GM18519 (cell line): ENCODE measurements around the gene CAMSAP1.

Source experiments
- ATAC-seq: cut with Tn5 transposase; IDR thresholded peaks from one replicate; pipeline ENCODE4 v1.9.1; 2021; ENCODE audit warnings: mild to moderate bottlenecking, moderate library complexity; ENCODE audit not compliant: unreplicated experiment, low FRiP score

The CAMSAP1 gene

GRCh38 chr9:135817951-135818717 is 89.2 kb downstream of the CAMSAP1 start:
- ATAC-seq = no peak

DNA sequence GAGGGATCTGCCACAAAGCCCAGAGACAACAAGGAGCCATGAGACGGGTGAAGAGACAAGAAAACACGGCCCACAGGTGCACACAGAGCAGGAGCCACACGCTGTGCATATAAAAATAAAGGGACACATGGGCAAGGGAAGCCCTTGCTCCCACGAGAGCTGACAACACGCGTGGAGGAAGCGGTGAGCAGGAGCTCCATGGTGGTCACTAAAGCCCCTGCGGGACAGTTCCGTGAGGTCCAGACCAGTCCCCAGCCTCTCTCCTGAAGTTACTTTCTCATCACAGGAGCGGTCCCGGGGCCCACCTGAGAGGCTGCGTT is 90.7 kb downstream of the CAMSAP1 start:
- ATAC-seq = no peak

- ATAC-seq = no peak
Measured at GRCh38 chr9:135815830-135816650, 91.3 kb downstream of the CAMSAP1 start.

DNA sequence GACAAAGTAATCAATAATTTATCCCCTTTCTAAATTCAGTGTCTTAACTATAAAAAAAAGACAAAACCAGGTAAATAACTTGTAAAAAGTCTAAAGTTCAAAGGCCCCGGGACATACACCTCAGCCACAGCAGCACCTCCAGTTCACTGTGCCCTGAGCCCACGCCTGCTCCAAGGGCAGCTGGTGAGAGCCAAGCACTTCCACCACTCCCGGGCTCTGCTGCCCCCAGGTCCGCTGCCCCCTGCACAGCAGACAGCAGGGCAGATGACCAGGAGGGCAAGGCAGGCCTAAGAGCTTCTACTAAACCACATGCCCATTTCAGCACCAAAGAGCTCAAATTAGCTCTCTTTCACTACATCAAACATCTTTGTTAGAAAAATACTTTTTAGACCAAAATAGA is 91.9 kb downstream of the CAMSAP1 start:
- ATAC-seq = no peak

DNA sequence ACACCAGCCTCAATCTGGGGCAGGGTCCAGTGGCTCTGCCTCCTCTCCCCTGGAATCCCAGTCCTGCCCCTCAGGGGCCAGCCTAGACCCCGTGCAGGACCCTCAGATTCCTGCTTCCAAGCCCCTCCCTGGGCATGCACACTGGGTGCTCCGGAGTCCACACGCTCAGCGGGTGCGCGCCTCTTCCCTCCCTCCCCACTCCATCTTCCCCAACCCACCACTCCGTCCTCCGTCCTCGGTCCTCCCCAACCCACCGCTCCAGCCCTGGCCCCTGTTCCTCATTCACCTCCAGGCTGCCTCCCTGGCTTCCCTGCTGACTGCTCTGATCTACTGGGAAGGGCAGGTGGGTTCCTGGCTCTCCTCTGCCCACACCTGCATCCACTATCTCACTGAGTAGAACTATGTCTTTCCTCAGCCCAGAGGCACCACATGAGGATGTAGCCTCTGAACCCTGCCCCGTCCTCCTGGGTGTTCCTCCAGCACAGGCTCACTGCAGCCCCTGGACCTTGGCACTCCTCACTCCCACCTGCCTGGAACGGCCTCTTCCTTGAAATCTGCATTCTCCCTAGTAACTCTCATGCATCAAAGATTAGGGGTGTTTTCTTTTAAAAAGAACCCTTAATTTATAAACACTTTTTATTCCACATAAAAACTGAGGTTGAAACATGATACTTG is 92.8 kb downstream of the CAMSAP1 start:
- no peak for ATAC-seq

DNA sequence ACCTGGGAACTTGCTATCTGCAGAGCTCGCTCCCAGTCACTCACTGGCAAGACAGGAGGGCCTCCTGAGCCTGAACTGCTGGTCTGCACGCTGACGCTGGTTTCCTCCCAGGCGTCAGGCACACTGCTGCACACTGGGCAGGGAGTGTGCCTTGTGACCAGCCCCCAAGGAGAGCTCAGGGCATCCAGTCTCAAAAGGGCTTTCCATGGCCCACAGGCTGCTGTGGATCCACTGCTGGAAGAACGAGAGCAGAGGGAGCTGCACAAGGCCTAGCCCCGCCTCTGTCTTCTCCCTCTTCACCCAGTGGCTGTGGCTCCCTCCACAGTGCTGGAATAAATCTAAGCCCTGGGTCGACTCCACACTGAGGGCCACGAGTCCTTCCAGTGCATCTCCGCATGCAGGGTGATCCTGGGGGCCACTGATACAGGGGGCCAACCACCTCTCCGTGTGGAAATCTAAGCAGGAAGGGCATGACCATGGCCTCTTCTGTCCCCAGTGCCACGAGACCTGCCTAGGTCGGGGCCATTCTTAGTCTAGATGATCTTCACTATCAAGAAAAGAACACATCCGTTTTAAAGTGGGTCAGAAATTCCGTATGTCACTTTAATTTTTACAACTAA is 93.6 kb downstream of the CAMSAP1 start:
- no peak for ATAC-seq

- no peak for ATAC-seq
Measured at GRCh38 chr9:135812961-135813360, 94.4 kb downstream of the CAMSAP1 start.

DNA sequence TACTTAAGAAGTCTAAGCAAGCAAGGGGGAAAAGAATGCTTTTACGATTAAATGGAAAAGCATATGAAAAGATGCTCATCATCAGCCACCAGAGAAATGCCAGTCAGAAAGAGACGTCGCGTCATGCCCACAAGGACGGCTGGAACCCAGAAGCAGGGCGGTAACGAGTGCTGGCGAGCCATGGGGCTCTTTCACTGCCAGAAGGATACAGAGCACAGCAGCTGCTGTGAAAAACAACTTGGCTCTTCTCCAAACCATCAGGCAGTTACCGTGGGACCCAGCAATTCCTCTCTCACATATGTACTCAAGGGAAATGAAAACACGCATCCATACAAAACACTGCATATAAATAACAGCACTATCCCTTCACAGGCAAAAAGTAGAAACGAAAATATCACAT is 95.5 kb downstream of the CAMSAP1 start:
- no peak for ATAC-seq

DNA sequence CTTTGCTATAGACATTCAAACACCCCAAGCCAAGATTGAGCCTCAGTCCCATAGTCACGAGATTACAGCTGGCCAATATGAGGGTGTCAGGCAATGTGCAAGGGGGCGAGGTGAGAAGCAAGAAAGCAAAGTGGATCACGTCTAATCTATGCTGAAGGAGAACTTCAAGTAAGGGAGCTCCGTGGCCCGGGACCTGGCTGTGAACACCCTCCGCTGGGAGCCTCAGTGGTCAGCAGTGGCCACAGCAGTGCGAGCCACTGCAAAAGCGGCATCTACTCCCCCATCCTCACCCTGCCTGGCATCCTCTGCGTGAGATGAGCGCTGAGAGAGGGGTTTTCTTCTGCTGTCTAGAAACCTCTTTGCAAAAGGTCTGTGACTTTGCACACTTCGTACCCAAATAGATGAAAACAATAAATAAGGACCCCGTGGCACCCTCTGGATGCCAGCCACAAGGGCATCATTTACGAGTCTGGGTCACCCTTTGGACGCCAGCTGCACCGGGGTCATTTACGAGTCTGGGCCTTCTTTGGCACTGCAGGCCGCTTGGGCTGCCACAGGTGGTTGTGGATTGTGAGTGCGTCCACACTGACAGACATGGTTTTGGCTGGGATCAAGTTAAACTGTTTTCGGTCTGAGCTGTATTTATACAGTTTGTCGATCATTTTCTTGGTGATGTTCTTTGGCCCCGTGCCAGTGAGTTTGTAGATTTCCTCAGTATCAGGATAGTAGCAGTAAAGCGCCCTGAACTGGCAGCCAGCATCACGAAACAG is 96.4 kb downstream of the CAMSAP1 start:
- no peak for ATAC-seq

DNA sequence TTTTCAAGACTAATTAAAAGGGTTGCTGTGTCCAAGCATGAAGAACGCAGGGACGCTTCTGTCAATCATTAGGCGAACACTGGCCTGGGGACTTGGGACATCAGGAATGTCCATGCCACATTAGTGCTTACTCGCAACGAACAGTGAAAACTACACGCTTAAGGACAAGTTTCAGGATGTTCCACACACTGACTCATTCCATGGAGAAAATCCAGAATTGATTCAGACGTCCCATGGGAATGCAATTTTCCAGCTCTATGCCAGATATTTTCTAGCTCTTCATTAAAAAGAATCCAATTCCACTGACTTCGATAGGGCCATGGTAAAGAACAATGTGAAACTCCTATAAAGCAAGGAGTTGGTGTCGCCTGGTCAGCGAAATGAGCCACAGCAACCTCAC is 98.2 kb downstream of the CAMSAP1 start:
- no peak for ATAC-seq

DNA sequence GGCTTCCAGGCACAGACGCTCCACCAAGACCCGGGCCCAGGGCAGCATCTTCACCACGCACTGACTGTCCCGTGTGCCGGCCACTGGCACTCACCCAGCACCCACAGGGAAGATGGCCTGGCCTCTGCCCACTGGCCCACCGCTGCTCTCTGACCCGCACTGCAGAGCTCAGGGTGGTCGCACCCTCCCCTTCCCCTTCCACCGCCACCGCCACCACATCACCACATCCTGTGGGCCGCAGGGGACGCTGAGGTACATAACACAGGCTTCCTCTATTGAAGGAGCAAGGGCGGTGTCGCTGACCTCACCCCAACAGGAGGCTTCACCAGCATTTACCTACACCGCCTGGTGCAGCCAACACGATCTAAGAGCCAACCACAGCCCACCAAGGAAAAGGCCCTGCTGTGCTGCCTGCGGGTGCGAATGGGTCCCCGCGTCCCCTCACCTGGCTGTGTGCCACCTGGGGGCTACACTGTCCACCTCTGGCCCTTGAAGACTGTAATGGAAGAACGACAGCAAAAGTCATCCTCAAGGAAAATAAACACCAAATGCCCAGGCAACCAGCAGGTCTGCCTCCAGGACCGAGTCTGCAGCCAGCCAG is 101.8 kb downstream of the CAMSAP1 start:
- ATAC-seq = no peak

DNA sequence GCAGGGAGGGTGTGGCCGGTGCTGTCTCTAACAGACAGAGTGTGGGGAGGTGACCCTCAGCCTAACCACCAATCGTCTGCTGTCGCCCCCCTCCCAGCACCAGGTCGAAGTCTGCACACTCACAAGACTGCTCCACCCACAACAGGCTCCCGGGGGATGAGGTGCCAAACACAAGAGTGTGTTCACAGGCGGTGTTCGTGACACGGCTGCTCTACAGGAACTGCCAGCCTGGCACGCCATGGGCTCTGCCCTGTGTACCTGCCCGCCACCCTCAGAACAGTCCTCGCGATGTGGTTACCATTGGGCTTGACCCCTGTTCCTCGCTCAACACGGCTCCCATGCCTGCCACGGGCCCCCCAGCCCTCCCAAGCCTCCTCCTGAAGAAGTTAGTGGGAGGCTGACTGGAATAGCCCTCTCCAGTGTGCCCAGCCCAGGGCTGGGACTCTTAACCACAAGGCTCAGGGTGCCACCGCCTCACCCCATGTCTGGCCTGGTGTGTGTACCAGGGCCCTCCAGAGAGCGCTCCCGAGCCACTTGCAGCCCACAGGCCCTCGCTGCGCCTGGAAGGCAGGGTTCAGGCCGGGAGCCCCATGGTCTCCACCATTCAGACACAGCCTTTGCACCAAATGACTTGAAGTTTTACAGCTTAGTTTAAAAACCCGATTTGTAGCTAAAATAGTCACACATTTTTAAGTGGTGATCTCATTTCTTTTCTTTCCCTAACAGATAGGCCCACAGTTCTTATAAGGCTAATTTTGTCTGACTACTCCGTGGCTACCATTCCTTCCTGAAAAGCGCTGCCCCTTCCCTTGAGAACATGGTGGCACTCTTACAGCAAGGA is 102.5 kb downstream of the CAMSAP1 start:
- no peak for ATAC-seq

DNA sequence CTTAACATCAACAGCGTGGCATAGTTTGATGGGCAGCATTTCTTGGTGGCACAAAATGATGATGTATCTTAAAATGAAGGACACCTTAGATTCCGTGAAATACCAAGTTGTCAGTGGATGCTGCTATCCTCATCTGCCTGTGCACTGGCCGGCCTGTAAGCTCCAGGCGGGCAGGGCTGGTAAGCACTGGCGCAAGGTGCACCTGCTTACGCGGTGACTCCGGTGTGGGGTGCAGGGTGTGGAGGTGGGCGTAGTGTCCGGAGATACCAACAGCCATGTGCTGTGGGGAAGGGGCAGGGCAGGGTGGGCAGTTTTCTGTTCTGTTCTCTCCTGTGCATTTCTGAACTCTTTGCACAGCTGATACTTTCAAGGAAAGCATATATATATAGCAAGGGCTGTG is 103.9 kb downstream of the CAMSAP1 start:
- ATAC-seq = no peak

DNA sequence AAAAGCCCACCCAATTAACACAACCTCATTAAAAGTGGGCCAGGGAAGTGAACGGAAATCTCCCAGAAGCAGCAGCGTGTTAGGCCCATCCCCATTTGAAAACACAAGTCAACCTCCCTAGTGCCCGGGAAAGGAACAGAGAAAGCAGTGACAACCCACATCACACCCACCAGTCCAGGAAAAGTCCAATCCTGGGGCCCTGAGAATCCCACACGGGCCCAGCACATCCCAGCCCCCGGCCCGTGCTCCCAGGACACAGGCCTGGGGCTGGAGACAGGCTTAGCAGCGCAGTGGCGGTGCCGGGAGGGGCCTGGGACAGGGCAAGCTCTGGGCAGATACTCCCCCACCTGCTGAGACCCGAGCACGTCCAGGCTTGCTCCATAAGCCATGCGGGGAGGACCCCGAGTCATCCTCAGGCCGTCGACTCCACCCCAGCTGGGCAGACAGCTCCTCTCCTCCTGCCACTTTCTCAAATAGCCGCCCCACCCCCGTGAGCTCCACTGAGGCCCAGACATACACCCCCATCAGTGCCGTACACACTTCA is 104.4 kb downstream of the CAMSAP1 start:
- no peak for ATAC-seq

DNA sequence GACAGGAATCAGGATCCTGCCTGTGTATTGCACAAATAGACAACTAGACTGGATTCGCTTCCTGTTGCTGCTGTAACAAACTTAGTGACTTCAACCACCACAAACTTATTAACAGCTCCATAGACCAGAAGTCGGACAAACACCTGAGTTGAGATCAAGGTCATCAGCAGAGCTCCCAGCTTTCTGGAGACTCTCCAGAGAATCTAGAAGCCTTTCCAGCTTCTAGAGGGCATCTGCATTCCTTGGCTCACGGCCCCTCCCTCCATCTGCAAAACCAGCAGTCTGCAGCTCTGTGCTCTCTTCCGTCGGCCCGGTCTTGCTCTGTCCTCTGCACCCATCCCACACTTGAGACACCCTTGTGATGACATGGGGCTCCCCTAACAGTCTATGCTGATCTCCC is 106.3 kb downstream of the CAMSAP1 start:
- ATAC-seq = no peak

GRCh38 chr9:135799261-135799660 is 108.1 kb downstream of the CAMSAP1 start:
- ATAC-seq = no peak

DNA sequence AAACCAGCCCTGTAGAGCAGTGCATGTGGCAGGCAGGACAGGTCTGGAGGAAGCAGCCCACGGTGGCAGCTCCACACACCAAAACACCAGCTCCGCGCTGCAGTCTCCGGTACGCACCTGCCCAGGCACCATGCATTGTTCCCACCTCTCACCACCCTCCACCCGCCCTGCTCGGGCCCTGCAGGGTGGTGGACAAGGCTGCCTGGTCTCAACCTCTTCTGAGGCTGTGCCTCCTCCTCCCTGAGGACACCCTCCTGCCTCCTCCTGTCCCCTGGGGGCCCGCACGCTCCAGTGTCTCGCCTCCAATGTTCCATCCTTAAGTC is 109.1 kb downstream of the CAMSAP1 start:
- no peak for ATAC-seq

DNA sequence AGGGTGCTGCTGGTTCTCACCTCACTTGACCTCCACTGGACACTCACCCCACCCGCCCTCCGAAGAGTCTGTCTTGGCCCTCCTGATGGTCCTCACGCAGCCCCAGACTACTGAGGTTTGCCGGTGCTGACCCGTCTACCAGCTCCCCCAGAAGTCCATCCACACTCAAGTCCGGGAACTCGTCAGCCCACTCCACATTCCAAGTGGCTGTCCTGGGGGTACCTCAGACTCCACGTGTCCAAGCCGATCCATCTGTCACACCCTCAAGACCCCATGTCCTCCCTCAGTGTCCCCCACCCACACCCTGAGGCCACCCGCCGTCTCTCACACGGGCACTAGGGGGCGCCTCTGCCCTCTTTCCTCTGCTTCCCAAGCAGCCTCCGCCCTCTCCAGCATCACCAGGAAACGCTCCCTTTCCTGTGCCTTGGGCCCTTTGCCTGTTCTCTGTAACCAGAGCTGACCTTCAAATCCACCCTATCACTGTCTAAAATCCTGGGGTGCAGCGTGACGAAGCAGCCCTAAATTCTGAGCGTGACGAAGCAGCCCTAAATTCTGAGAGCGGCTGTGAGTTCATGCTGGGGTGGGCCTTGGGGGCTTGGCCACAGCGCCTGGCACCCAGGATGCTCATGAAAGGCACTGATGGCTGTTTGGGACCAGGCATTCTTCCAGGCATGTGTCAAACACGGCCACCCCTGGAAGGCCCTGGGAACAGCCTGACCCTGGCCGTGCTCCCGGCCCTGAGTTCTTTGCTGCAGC is 109.7 kb downstream of the CAMSAP1 start:
- ATAC-seq = no peak
